Muscle of back (tissue), 11 donors: ENCODE results near the gene NEURL3. TPM values are rescaled to one million over a fixed set of nuclear protein-coding genes. Genes with fewer than 3 reads are reported as not detected.

Experiments
- DNase-seq, 3 donors: peaks; one replicate each; pipeline versions ENCODE4 v3.0.0 to v3.0.0-alpha.2; 2013
- polyA plus RNA-seq, 10 donors: library from polyadenylated mRNA; unstranded; fragments of 120-200 nt; gene quantifications; one replicate each; pipeline ENCODE4 v1.2.1, GENCODE V29; 2013; ENCODE audit not compliant: insufficient read length in 10 of 10

Gene NEURL3
- polyA plus RNA-seq, 10 donors, result 0.09 to 0.39 (median 0.18) TPM; not detected in 3

DNA sequence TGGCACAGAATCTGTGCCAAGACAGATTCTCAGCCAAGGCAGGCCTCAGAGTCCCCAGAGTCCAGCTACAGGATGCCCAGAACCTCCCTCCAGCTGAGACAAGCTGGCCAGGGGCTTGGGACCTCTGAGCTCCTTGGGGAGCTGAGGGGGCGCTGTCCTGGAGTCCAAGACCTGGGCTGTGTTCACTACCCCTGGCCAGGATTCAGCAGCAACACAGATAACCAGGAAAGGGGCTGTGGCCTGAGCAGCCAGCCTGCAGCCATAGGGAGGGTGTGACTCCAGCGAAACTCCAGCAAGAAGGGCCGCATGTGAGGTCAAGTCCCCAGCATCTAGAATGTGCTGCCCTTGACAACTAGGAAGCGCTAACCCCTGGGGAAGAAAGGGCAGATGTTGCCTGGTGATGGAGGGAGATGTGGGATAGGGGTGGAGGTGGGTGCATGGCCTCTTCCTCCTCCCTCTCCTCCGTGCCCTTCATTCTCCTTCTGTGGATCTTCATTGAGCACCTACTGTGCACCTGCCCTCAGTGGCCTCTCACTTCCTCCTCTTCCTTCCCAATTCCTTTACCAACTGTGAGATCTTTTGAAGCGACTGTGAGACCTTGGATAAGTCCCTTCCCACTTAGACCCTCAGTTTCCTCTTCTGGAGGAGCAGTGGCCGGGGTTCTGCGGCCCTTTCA, 23.7 kb upstream of the NEURL3 start:
- DNase-seq, result no peak

DNA sequence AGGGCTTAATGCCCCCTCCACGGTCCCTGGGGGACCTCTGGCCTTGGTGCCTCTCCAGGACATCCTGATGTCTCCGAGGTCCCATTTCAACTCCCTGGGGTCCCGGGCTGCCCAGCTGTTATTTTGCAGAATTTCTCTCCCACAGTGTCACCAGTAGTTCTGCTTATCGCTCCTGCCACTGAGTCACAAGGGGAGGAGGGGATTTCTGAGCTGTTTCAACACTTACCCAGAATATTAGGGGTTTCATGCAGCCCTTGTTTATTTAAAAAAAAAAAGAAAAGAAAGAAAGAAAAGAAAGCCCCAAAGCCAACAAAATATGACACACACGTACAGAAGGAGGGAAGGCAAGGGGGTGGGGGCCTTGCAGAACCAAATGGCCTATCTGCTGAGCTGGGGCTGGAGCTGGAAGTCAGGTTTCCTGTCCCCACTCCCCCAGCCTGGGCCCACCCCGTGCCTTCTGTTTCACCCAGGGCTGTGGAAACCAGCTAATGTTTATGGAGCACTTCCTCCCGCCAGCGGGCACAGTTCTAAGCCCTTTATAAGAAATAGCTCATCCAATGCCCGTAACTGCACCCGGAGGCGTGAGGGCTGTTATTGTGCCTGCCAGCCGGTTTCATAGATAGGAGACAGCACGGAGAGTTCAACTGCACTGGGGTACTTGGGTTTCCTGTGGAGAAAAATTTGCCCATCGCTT, 23.0 kb upstream of the NEURL3 start:
- DNase-seq, result peak in 1 of 3 donors; percentile 66

DNA sequence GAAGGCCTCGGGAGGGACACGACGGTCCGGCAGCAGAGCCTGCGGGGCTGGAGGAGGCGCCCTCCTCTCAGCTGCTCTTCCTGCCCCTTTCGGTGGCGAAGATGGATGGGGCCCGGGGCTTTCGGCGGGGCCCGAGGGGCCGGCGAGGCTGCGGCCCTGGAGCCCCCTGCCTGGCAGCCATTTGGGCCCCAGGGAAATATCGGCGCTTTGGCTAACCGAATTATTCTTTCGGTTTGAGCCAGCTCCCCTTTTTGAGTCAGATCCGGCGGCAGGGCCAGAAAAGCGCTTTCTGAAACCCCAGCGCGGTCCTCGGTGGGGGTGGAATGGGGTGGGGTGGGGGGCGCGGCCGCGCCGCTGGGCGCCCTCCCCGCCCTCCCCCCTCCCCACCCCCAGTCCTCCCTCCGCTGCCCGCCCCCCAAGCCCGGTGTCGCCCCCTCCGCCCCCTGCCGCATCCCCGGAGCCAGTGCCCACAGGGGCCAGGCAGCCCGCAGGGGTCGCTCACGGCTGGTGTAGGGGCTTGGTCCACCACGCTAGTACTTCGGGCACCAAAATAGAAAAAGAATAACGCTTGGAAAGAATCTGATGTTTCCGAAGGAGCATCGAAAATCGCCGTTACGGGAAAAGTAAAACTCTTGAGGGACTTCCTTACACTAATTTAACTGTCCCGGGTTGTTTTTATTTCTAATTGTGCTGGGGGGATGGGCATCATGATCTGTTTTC, 22.3 kb upstream of the NEURL3 start:
- DNase-seq, result peak in 1 of 3 donors; percentile 65

DNA sequence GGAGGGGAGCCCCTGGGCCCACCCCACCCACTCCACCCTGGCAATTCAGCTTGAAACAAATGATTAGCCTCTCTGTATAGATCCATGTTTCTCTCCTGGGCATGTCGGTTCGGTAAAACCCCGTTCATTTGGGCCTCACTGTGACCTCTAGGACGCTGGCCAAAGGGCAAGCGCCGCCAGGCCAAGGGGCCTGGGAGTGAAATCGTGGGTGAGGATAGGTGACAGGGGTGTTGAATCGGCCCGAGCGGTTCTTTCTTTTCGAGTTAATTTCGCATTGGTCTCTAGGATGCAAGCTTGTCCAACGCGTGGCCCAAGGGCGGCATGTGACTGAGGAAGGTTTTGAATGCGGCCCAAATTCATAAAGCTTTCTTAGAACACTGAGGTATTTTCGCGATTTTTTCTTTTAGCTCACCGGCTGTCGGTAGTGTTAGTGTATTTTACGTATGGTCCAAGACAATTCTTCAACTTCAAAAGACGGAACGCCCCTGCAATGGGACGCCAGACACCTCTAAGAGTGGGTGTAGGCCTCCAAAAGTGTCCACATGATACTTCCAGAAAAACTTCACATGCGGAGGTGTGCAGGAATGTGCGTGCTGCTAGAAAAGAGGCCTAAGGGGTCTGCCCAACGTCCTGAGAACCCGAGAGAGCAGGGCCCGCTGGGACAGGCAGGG, 21.6 kb upstream of the NEURL3 start:
- no peak for DNase-seq

DNA sequence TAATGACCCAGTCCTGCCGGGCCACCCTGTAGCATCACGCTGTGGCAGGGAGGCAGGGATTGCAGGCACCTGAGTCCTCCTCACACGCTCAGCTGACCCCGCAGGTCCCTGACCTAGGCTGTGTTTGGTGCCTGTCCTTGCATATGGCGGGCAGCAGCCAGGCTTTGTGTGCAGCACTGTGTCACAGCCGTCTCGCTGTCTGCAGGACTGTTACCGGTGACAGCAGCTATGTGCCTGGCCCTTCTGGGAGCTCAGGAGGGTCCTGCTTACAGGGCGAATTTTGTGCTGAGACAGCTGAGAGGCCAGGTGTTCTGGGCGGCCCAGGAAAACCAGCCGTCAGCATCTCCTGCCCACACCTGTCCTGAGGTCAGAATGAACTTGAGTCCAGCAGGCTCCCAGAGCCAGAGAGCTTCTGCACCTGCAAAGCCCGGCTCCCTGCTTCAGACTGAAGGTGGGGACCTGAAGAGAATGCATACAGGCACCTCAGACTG, 21.0 kb upstream of the NEURL3 start:
- no peak for DNase-seq

DNA sequence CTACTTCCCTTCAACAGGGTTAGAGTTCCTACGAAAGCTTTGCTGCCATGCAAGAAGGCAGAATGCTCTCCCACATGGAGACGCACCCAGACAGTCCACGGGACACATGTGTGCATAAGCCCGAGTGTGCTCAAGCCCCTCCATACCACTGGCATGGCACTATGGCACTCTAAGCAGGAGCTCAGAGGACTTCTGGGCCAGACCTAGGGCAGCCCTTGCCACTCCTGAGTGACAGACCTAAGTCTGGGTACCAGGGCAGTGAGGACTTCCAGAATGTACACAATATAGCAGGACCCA, 20.0 kb upstream of the NEURL3 start:
- DNase-seq, result no peak

DNA sequence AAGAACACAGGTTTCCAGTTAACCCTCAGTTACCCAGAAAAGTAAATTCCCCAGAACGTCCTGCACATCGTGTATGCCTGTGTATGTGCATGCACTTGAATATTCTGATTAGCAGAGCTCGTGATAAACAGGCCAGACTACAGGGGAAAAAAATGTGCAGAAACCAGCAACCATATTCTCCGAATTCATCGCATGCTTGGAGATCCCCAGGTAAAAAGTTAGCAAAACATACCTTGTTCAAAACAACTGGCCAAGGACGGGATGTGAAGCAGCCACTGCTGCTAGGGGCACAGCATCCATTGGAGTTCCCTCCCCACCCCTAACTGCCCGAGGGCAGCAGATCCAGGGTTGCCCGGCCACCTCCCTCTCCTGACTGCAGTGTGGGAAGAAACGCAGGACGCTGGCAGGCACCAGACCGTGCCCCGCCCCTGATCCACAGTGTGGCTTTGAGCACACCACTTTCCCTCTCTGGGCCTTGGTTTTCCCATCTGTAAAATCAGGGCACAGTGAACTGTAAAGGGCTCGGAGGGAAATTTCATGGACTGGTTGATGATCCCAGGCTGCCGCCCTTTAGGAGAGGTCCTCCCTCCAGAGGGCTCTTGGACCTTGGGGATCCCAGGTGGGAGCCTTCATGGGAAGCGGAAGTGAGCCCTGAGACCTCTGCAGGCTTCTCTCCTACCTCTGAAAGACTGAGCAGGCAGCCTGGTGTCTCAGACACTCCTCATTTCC, 19.5 kb upstream of the NEURL3 start:
- no peak for DNase-seq

DNA sequence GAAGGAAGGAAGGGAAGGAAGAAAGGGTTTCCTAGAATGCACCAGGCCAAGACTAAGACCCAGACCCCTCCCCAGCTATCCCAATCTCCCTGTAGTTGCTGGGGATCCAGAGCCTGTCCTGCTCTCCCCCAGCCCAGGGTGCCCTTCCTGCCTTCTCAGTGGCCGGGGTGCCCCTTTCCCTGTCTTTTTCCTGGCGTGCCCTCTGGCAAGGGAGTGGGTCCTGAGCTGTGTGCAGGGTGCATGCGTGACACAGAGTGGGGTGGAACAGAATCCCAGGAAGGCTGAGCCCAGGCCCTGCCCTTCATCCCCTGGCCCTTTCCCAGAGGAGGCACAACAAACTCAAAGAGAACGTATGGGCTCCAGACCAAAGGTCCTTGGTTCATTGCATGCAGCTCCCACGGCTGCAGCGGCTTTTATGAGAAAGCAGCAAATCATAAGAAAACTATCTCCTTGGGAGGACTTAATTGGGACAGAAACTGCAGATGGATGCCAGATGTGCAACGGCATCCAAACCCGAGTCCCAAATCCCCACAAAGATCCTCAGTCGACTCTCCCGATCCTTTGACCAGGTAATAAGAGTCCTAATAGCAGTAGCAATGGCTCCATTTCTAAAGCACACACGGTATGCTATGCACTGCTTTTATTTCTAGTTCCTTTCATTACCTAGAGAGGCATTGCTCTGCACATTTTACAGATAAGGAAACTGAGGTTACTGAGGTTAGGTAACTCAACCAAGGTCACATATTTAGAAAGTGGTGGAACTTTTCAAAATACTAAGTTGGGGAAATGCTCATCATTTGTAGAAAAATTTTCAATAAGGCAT, 18.7 kb upstream of the NEURL3 start:
- DNase-seq, result peak in 1 of 3 donors; percentile 62

DNA sequence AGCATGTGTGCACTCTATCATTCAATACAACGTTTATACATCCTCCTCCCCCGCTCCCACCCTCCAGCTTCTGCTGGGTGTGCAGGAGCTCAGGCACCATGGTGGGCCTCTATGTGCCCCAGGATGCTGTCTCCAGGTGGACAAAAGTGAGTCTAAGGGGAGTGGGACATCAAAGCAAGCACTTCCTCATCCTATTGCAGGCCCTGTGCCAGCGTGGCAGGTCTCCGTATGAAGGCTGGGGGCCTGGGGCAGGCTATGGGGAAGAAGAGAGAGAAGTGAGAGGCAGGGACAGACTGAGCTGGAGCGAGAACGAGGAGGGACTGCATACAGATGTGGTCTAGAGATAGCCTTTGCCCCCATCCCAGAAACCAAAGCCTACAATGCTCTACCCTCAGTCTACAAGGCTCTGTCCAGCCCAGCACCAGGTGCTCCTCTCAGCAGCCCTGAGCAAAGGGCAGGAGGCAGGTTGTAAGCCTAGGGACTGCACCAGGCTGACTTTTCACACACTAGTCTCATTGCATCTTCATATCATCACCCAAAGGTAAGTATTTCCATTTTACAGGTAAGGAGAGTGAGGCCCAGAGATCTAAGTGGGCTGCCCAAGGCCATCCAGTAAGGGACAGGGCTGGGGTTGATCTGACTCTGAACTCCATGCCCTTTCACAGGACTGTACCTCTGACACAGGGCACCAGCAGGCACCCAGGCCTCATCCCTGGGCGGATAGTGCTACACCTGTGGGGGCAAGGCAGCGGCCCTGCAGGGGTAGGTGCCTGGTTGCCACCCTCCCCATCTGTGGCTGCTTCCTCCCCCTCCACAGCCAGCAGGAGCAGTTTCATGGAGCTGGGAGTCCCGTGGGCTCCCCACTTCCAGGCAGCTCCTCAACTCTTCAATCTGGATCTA, 17.4 kb upstream of the NEURL3 start:
- DNase-seq, result no peak

DNA sequence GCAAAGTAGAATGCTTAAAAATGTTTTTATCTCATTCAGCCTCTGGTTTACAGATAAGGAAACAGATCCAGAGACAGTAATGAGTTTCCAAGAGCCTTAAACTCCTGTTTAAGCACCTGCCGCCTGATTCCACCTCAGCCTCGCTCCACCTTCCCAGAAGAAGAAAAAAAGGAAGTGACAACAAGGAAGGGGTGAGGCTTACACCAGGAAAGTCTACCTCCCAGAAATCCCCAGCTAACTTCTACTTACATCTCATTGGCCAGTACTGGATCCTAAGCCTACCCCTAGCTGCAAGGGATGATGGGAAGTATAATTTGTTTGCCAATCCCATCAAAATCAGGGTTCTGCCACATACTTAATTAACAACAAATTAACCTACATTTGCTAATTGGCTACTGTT, 16.1 kb upstream of the NEURL3 start:
- DNase-seq, result no peak

DNA sequence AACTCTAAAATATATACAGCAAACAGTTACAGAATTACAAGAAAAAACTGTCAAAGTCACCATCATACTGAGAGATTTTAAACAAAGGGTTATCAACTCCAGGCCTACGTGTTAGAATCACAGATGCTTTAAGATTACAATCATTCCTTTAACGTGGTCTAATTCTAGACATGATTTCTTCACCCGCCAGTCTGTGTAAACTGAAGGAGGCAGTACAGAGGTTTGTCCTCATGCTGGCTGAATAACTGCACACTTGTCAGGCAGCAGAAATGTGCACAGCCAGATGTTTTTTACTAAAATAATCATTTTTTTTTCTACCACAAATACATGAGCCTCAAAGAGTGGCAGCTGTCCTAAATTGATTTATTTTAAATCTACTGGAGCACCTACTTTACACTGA, 15.5 kb upstream of the NEURL3 start:
- DNase-seq, result no peak

DNA sequence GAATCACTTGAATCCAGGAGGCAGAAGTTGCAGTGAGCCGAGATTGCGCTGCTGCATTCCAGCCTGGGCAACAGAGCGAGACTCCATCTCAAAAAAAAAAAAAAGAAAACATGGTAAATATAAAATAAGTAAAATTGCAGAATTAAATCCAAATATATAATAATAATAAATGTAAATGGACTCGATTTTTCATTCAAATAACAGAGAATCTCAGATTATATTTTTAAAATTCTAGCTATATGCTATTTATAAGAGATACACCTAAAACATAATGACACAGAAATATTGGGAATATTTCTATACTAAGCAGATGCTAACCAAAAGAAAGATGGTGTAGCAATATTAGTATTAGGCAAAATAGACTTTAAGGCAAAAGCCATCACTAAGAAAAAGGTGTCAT, 15.1 kb upstream of the NEURL3 start:
- DNase-seq, result no peak

DNA sequence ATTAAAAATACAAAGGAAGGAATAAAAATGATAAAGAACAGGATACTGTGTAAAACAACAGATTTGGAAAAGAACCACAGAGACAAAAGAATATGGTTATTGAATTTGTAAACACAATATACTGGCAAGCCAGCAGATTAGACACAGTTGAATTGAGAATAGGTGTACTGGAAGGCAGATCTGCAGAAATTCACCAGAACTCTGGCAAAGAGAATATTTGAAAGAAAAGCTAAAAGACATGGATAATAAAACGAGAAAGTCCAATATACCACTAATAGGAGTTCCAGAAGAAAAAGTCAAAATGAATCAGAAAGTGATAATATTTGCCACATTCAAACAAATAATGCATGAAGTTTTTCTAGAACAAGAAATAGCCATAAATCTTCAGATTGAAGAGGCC, 11.9 kb upstream of the NEURL3 start:
- no peak for DNase-seq

DNA sequence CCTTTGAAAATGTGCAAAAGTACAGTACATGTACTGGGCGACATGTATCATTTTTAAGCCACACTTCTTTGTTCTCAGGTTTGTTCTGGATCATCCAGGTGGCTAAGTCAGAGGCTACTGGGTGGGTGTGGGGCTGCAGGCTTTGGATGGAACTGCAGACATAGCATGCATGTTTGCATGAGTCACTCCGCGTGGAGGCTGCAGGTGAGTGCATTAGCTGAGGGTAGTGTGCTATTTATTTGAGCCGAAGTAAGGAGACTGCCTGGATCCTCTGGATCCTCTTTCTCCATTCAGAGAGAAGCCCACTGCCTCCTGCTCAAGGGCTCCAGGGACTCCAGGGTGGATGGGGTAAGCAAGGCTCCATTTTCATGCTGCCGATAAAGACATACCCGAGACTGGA, 9.4 kb upstream of the NEURL3 start:
- no peak for DNase-seq

DNA sequence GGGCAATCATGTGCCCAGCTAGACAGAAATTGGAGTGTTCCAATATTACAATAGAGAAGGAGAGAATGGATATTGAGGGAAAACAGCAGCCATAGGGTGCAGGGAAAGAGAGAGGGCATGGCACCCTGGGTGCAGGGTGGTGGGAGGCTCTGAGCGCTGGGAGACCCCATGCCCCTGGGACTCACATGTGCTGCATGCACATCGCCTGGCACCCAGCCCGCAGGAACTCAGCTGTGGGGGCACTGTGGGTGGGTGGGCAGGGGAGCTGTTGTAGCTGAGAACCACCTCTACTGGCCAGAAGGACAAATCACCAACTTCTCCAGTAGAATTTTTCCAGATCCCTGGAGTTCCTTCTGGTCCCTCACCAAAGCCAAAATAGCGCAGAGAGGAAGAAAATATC, 7.2 kb upstream of the NEURL3 start:
- DNase-seq, result no peak

DNA sequence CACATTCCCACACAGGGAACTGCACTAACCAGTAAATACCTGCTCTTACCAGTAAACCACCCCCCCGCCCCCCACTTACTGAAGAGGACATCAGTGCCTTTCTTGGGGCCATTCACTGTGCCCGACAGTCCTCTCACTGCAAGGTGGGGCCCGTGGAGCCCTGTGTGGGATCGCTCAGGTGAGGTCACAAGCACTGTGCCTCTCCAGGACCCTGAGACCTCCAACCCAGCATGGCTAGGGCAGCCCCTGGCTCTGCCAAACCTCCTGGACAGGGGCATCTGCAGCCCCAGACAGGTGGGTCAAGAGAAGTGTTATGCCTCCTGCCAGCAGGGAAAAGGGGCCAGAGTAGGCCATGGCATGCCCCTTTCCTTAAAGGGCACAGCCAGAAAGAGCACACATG, 6.7 kb upstream of the NEURL3 start:
- no peak for DNase-seq

DNA sequence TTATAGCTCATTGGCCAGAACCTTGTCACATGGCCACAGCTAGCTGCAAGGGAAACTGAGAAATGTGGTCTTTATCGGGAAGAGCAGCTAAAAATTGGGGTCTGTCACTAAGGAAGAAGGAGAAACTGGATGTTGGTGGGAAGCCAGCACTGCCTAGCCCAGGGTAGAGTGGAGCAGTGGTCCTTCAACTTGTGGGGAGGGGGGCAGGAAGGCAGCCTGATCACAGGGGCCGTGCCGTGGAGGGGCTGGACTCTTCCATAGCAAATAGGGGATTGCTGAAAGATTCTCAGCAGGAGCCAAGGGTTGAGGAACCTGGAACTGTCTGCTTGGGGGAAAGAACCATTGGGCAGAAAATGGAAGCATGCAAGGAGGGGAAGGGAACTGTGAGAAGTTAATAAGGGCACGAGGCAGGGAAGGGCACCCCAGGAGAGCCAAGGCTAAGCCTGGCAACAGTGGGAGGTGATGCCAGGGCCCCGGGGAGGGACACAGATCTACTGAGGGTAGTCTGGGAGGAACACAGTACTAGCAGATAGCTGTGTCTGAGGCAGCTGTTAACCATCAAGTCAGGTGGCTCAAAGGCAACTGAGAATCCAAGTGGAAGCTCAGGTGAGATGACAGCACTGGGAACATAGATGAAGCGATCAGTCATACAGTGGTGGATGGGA, 5.9 kb upstream of the NEURL3 start:
- no peak for DNase-seq

DNA sequence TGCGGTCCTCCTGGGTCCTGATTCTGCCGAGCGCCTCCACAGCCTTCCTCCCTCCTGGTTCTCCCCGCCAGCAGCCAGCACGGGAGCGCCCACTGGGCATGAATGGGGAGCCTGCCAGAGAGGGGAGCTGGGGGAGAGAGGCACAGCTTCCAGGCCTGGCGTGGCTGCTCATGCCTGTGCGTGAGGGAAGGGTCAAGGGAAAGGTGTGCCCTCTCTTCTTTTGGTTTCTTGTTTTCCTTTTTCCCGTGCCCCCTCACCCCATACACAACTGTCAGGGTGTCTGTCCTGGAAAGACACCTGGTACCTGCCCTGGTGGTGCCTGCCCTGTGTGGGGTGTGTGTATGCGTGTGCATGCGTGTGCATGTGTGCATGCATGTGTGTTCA, 4.7 kb upstream of the NEURL3 start:
- no peak for DNase-seq

DNA sequence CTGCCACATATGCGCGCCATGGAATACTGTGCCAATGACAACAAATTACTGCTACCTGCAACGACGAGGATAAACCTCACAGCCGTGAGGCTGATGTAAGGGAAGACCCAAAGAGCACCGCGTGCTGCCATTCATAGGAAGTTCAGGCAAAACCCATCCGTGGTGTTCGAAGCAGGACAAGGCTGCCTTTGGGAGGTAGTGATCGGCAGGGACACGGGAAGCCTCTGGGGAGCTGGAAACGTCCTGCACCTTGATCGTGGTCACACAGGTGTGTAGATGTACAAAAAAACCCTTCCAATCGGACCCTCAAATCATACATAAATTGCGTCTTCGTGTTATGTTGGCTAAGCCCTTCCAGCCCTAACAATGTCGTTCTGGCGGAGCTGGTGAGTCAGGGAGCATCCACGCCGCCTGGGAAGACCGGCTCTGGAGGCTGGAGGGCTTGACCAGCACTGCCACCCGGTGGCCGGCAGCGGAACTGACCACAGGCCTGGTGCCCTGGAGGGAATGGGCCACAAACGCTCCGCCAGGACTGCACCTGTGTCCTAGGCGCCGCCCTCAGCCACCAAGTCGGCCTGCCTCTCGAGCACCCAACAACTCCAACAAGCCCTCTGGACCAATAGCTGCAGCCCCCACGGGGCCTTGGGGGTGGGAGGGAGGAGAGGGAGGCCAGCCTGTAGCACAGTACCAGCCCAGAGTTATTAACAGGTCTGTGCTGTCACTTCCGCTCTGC, 4.1 kb upstream of the NEURL3 start:
- peak; percentile 72 to 87 (median 82) for DNase-seq
